GM21528 (cell line): ENCODE measurements around the gene SRPX.

Experiments
- ATAC-seq: cut with Tn5 transposase; IDR thresholded peaks from one replicate; pipeline ENCODE4 v1.9.1; 2021; ENCODE audit warnings: mild to moderate bottlenecking, moderate library complexity; ENCODE audit not compliant: unreplicated experiment, low FRiP score

The SRPX gene

GRCh38 chrX:38099688-38100087 is 121.0 kb downstream of the SRPX start:
- no peak for ATAC-seq
